Measurements from ENCODE around the gene PDE4B.
"Not testable (repeated sequence)": the region's sequence is repeated elsewhere in the genome, so short reads cannot be mapped to it uniquely, and the experiment has no call there.

PDE4B gene

DNA sequence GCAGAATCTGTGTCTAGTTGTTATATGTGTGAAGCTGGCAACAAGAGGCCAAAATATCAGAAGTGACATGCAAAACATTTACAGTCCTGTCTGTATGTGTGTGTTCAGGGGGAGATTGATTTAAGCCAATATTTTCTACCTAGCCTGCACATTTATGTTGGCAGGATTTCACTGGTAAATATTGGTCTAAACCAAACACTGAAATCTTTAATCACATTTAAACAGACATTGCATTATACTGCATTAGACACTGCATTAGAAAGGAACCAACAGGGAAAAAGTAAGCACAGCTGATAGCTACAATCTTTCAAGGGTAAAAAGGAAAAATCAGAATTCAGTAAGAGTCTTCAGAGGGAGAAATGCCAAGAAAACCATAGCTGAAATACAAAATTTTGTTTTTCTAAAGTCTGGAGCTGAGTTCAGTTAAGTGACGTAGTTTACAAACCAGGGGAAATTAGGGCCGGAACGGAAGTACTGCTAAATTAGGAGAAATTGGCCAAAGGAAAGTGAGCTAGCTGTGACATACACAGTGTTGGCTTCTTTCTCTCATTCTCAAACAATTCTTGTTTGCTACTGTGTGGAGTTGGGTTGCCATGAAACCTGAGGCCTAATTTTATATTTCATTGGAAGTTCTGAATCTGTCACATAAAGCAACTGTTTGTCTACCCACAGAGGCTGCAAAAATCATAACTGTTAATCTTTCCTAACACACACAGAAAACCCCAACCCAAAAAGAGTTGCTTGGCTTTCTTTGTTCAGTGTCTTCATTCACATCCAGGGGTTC lies 524.0 kb downstream of the PDE4B start:
- Histone ChIP-seq H3K4me1 (ENCODE audit: control insufficient read depth, insufficient read depth, low read length) (no peaks in the 10 kb centered on the region), H3K36me3 (ENCODE audit: control insufficient read depth, insufficient read depth, low read length) (no peaks in the 10 kb centered on the region), H3K27me3 (ENCODE audit: control insufficient read depth, insufficient read depth, low read length, poor library complexity, severe bottlenecking) (no peaks in the 10 kb centered on the region), H3K9me3 (ENCODE audit: control insufficient read depth, low read length) (no peaks in the 10 kb centered on the region), H3K4me3 (ENCODE audit: insufficient read depth, low read depth, low read length) (no peak overlapping the region), H3K27ac (ENCODE audit: insufficient read depth, low read depth, low read length, poor library complexity, severe bottlenecking) (no peak overlapping the region)
- 89 to 96% methylated on average over 3 of the region's 3 CpGs for WGBS, 2 experiments

GRCh38 chr1:66317248-66317515 lies 524.5 kb downstream of the PDE4B start:
- no peaks in the 10 kb centered on the region for H3K4me1 ChIP-seq (ENCODE audit: control insufficient read depth, insufficient read depth, low read length)
- H3K27me3 ChIP-seq (ENCODE audit: control insufficient read depth, insufficient read depth, low read length, poor library complexity, severe bottlenecking): no peaks in the 10 kb centered on the region
- no peak overlapping the region for H3K4me3 ChIP-seq (ENCODE audit: insufficient read depth, low read depth, low read length)
- 100% methylated on average over 1 of the region's 1 CpG; no CpG with 5 or more reads in 1 of the 2 experiments for WGBS, 2 experiments
- no peak overlapping the region for H3K27ac ChIP-seq (ENCODE audit: insufficient read depth, low read depth, low read length, poor library complexity, severe bottlenecking)
- no peaks in the 10 kb centered on the region for H3K9me3 ChIP-seq (ENCODE audit: control insufficient read depth, low read length)
- H3K36me3 ChIP-seq (ENCODE audit: control insufficient read depth, insufficient read depth, low read length): no peaks in the 10 kb centered on the region

GRCh38 chr1:66320231-66320630 lies 527.5 kb downstream of the PDE4B start:
- H3K27ac ChIP-seq (ENCODE audit: insufficient read depth, low read depth, low read length, poor library complexity, severe bottlenecking): no peak overlapping the region

DNA sequence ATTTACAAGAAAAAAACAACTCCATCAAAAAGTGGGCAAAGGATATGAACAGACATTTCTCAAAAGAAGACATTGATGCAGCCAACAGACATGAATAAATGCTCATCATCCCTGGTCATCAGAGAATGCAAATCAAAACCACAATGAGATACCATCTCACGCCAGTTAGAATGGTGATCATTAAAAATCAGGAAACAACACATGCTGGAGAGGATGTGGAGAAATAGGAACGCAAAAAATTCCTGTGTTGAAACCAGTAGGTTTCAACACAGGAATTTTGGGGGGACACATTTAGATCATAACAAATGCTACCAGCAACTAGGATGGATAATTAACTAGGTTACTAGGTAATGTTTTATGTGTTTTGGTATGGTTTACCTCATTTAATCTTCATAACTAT lies 529.8 kb downstream of the PDE4B start:
- H3K36me3 ChIP-seq (ENCODE audit: control insufficient read depth, insufficient read depth, low read length); H3K4me3 ChIP-seq (ENCODE audit: insufficient read depth, low read depth, low read length); H3K4me1 ChIP-seq (ENCODE audit: control insufficient read depth, insufficient read depth, low read length); H3K27me3 ChIP-seq (ENCODE audit: control insufficient read depth, insufficient read depth, low read length, poor library complexity, severe bottlenecking); H3K27ac ChIP-seq (ENCODE audit: insufficient read depth, low read depth, low read length, poor library complexity, severe bottlenecking); H3K9me3 ChIP-seq (ENCODE audit: control insufficient read depth, low read length): not testable (repeated sequence)
- 98 to 100% methylated on average over 2 of the region's 2 CpGs for WGBS, 2 experiments

More at GRCh38 chr1:66320231-66320630, 527.5 kb downstream of the PDE4B start:
- no peak overlapping the region for H3K4me3 ChIP-seq (ENCODE audit: insufficient read depth, low read depth, low read length)
- H3K36me3 ChIP-seq (ENCODE audit: control insufficient read depth, insufficient read depth, low read length): no peaks in the 10 kb centered on the region
- H3K9me3 ChIP-seq (ENCODE audit: control insufficient read depth, low read length): no peaks in the 10 kb centered on the region
- no peaks in the 10 kb centered on the region for H3K27me3 ChIP-seq (ENCODE audit: control insufficient read depth, insufficient read depth, low read length, poor library complexity, severe bottlenecking)
- H3K4me1 ChIP-seq (ENCODE audit: control insufficient read depth, insufficient read depth, low read length): no peaks in the 10 kb centered on the region
- WGBS, 2 experiments: 59 to 87% methylated on average over 1 of the region's 1 CpG

DNA sequence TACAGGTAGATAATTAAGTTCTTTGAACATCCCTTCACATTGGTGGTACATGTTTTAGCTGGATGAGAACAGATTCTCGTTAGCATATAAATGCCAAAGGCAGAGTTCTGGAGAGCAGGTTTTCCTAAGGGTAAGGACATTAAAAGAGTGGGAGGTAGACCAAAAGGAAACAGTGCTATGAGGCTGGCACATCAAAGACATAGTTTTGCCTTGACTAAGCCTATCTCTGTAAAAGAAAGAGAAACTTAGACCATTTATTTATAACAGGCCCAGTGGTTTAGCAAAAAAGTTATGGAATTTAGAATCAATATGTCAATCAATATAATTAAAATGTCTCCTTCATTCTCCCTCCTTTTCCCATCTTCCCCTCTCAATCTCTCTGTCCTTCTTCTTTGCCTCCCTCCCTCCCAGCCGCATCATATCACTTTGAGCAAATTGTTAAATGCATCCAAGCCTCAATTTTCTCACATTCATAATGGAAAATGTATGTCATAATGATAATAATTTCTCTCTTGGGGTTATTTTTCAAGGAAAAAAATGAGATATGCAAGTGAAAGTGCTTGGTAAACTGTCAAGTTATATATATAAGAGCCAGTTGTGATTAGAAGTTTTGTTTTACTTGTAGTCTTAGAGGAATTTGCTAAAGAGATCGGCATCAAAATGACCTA lies 531.4 kb downstream of the PDE4B start:
- Histone ChIP-seq H3K4me3 (ENCODE audit: insufficient read depth, low read depth, low read length) (no peak overlapping the region), H3K27ac (ENCODE audit: insufficient read depth, low read depth, low read length, poor library complexity, severe bottlenecking) (no peak overlapping the region), H3K27me3 (ENCODE audit: control insufficient read depth, insufficient read depth, low read length, poor library complexity, severe bottlenecking) (no peaks in the 10 kb centered on the region), H3K4me1 (ENCODE audit: control insufficient read depth, insufficient read depth, low read length) (no peaks in the 10 kb centered on the region), H3K36me3 (ENCODE audit: control insufficient read depth, insufficient read depth, low read length) (no peaks in the 10 kb centered on the region), H3K9me3 (ENCODE audit: control insufficient read depth, low read length) (no peaks in the 10 kb centered on the region)
- WGBS, 2 experiments: 86 to 92% methylated on average over 3 of the region's 3 CpGs

GRCh38 chr1:66325594-66326380 lies 533.1 kb downstream of the PDE4B start:
- WGBS, 2 experiments: 92 to 95% methylated on average over 2 to 5 of the region's 5 CpGs
- Histone ChIP-seq H3K4me3 (ENCODE audit: insufficient read depth, low read depth, low read length) (no peak overlapping the region), H3K9me3 (ENCODE audit: control insufficient read depth, low read length) (no peaks in the 10 kb centered on the region), H3K27ac (ENCODE audit: insufficient read depth, low read depth, low read length, poor library complexity, severe bottlenecking) (no peak overlapping the region), H3K4me1 (ENCODE audit: control insufficient read depth, insufficient read depth, low read length) (no peaks in the 10 kb centered on the region), H3K27me3 (ENCODE audit: control insufficient read depth, insufficient read depth, low read length, poor library complexity, severe bottlenecking) (no peaks in the 10 kb centered on the region), H3K36me3 (ENCODE audit: control insufficient read depth, insufficient read depth, low read length) (no peaks in the 10 kb centered on the region)

DNA sequence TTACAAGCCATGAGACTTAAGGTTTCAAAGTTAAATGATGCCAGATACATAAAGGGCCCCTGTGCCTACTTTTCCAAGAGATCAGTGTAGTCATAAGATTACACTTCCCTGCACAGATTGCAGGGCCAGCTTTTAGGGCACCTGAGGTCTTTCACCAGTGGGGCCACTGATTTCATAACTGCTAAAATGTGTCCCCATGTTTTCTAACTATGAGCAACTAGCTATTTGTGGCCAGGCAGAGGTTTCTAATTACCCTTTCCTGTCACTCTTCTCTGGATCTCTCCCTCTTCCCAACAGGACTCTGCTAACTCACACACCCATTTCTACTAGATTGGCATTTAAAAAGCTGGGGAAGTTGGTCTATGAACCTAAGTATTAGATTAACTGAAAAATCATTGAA lies 534.2 kb downstream of the PDE4B start:
- Histone ChIP-seq H3K9me3 (ENCODE audit: control insufficient read depth, low read length) (no peaks in the 10 kb centered on the region), H3K4me3 (ENCODE audit: insufficient read depth, low read depth, low read length) (no peak overlapping the region), H3K4me1 (ENCODE audit: control insufficient read depth, insufficient read depth, low read length) (peaks cover 5% of the 10 kb centered on the region), H3K27me3 (ENCODE audit: control insufficient read depth, insufficient read depth, low read length, poor library complexity, severe bottlenecking) (no peaks in the 10 kb centered on the region), H3K27ac (ENCODE audit: insufficient read depth, low read depth, low read length, poor library complexity, severe bottlenecking) (no peak overlapping the region), H3K36me3 (ENCODE audit: control insufficient read depth, insufficient read depth, low read length) (no peaks in the 10 kb centered on the region)

DNA sequence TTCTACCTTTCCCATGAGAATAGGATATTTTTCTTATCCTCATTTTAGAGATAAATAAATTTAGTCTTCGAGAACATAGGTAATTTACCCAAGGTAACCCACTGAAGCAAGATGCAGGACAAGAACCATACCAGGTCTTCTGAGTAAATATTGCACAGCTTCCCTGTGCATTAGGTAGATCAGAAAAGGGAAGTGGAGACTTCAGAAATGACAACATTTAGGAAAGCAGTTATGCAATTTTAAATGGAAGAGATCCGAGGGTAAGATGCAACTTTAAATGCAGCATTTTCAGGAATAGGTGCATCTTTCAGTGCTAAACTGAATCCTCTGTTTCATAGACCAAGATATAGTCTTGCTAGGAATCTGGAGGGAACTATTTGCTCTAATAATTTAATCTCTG lies 534.9 kb downstream of the PDE4B start:
- no peaks in the 10 kb centered on the region for H3K9me3 ChIP-seq (ENCODE audit: control insufficient read depth, low read length)
- peaks cover 2% of the 10 kb centered on the region for H3K27me3 ChIP-seq (ENCODE audit: control insufficient read depth, insufficient read depth, low read length, poor library complexity, severe bottlenecking)
- no peak overlapping the region for H3K27ac ChIP-seq (ENCODE audit: insufficient read depth, low read depth, low read length, poor library complexity, severe bottlenecking)
- 90 to 93% methylated on average over 1 to 2 of the region's 2 CpGs for WGBS, 2 experiments
- H3K36me3 ChIP-seq (ENCODE audit: control insufficient read depth, insufficient read depth, low read length): no peaks in the 10 kb centered on the region
- H3K4me3 ChIP-seq (ENCODE audit: insufficient read depth, low read depth, low read length): no peak overlapping the region
- peaks cover 7% of the 10 kb centered on the region for H3K4me1 ChIP-seq (ENCODE audit: control insufficient read depth, insufficient read depth, low read length)

GRCh38 chr1:66328896-66329295 lies 536.2 kb downstream of the PDE4B start:
- Histone ChIP-seq H3K4me1 (ENCODE audit: control insufficient read depth, insufficient read depth, low read length) (peaks cover 14% of the 10 kb centered on the region), H3K27ac (ENCODE audit: insufficient read depth, low read depth, low read length, poor library complexity, severe bottlenecking) (no peak overlapping the region), H3K36me3 (ENCODE audit: control insufficient read depth, insufficient read depth, low read length) (no peaks in the 10 kb centered on the region), H3K27me3 (ENCODE audit: control insufficient read depth, insufficient read depth, low read length, poor library complexity, severe bottlenecking) (peaks cover 5% of the 10 kb centered on the region), H3K9me3 (ENCODE audit: control insufficient read depth, low read length) (no peaks in the 10 kb centered on the region), H3K4me3 (ENCODE audit: insufficient read depth, low read depth, low read length) (no peak overlapping the region)
- WGBS, 2 experiments: 86 to 91% methylated on average over 3 of the region's 3 CpGs

DNA sequence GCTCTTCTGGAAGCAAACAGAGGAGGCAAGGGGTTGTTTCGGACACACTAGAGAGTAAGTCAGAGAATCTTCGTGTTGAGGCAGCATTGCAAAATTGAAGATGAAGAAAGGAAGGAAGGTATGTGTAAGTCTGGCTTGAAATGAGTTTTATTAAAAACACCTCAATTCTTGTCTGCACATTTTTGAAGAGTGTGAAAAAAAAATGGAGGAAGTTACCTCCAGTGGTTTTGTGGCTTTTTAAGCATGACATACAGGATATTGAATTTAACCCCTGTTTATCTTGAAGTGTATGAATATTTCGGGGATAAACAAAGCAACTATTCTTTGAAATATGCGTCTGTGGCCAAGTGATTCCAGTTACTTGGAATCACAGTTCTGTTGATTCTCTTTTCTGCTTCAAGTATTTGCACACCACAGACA lies 538.0 kb downstream of the PDE4B start:
- Histone ChIP-seq H3K4me3 (ENCODE audit: insufficient read depth, low read depth, low read length) (no peak overlapping the region), H3K27me3 (ENCODE audit: control insufficient read depth, insufficient read depth, low read length, poor library complexity, severe bottlenecking) (peaks cover 5% of the 10 kb centered on the region), H3K27ac (ENCODE audit: insufficient read depth, low read depth, low read length, poor library complexity, severe bottlenecking) (no peak overlapping the region), H3K9me3 (ENCODE audit: control insufficient read depth, low read length) (no peaks in the 10 kb centered on the region), H3K4me1 (ENCODE audit: control insufficient read depth, insufficient read depth, low read length) (peaks cover 24% of the 10 kb centered on the region), H3K36me3 (ENCODE audit: control insufficient read depth, insufficient read depth, low read length) (no peaks in the 10 kb centered on the region)
- WGBS, 2 experiments: 89 to 92% methylated on average over 4 of the region's 4 CpGs
